HG03045 (cell line): ENCODE data around the gene SOD2.
"Not testable (repeated sequence)": the region's sequence is repeated elsewhere in the genome, so short reads cannot be mapped to it uniquely, and the experiment has no call there.

ENCODE experiments used
- ATAC-seq: cut with Tn5 transposase; IDR thresholded peaks from one replicate; pipeline ENCODE4 v1.9.1; 2021; ENCODE audit warnings: mild to moderate bottlenecking, moderate library complexity; ENCODE audit not compliant: unreplicated experiment

Gene SOD2

GRCh38 chr6:159684013-159684304 is 9.1 kb downstream of the SOD2 start:
- ATAC-seq: no peak

- ATAC-seq: no peak
Measured at GRCh38 chr6:159682810-159683209, 10.2 kb downstream of the SOD2 start.

DNA sequence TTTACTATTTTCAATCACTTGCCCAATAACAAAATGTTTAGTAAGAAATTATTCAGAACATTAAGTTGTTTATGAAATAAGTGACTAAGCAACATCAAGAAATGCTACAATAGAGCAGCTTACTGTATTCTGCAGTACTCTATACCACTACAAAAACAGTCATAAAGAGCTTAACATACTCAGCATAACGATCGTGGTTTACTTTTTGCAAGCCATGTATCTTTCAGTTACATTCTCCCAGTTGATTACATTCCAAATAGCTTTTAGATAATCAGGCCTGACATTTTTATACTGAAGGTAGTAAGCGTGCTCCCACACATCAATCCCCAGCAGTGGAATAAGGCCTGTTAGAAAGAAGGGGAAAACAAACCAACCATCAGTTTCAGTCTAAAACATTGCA is 10.7 kb downstream of the SOD2 start:
- no peak for ATAC-seq

- ATAC-seq: no peak
Measured at GRCh38 chr6:159681191-159681880, 11.7 kb downstream of the SOD2 start.

DNA sequence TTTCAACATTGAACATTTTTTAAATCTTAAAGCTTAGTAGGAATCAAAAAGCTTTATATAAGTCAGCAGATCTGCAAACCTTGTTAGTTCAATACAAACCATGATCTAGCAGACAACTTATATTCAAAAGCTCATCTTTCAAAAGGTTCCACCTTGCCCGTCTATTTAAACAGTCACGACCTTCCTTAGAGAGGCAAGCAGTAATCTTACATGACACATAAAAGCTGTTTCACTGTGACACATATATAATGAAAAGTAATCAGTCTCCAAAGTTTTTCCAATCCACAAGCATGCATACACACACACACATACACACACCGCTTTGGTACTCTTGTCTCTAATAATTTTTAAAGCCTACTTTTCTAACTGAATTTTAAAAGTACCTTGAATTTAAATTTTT is 12.9 kb downstream of the SOD2 start:
- no peak for ATAC-seq

GRCh38 chr6:159679091-159680077 is 13.7 kb downstream of the SOD2 start:
- ATAC-seq: no peak

DNA sequence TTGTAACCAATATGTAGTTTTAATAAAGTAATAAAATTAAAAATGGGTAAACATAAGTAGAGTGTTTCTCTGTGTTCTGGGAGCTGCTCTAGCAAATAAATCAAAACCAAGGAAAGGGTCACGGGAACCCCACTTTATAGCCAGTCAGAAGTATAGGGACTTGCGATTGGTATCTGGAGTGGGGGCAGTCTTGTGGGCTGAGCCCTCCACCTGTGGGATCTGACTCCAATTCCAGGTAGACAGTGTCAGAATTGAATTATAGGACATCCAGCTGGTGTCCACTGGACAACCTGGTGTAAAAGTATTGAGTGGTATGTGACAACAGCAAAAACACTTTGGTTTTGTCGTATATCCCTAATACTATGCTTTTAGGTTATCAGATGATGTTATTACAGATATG is 14.5 kb downstream of the SOD2 start:
- no peak for ATAC-seq

- ATAC-seq: no peak
Measured at GRCh38 chr6:159677506-159678165, 15.4 kb downstream of the SOD2 start.

GRCh38 chr6:159676890-159677505 is 16.0 kb downstream of the SOD2 start:
- ATAC-seq: no peak

DNA sequence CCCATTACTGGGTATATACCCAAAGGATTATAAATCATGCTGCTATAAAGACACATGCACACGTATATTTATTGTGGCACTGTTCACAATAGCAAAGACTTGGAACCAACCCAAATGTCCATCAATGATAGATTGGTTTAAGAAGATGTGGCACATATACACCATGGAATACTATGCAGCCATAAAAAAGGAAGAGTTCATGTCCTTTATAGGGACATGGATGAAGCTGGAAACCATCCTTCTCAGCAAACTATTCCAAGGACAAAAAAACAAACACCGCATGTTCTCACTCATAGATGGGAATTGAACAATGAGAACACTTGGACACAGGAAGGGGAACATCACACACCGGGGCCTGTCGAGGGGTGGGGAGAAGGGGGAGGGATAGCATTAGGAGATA is 16.8 kb downstream of the SOD2 start:
- not testable (repeated sequence) for ATAC-seq

DNA sequence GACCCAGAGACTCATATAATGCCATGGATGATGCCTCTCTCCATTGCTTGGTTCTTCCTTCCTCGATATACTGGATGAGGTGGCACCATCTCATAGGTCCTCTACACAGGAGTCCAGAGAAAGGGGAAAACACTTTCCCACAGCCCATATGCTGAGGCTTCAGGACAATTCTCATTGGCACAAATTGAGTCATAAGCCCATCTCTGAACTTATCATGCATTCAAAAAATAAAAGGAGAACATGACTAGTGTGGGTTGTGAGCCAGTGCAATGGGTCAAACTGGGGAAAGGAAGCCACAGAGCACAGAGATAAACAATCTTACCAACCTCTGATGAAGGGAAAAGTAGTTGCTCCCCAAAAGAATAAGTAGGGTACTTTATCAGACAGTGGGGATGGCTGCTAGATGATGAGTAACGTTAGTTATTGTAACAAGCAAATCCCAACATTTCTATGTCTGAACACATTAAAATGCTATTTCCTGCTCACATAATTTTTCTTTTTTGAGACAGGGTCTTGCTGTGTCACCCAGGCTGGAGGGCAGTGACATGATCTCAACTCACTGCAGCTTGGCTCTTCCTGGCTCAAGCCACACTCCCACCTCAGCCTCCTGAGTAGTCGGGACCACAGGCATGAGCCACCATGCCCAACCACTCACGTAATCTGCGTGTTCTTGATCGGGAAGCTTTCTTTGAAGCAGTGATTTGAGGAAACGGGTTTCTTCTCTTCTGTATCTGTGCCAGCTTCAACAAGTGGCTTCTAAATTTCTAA is 27.0 kb downstream of the SOD2 start:
- no peak for ATAC-seq

DNA sequence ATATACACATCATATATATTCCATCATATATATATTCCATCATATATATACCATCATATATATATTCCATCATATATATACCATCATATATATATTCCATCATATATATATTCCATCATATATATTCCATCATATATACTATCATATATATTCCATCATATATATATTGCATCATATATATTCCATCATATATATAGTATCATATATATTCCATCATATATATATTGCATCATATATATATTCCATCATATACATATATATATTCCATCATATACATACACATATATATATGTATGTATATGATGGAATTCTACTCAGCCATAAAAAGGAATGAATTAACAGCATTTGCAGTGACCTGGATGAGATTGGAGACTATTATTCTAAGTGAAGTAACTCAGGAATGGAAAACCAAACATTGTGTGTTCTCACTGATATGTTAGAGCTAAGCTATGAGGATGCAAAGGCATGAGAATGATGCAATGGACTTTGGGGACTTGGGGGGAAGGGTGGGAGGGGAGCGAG is 29.6 kb downstream of the SOD2 start:
- ATAC-seq: not testable (repeated sequence)

GRCh38 chr6:159661977-159662376 is 31.1 kb downstream of the SOD2 start:
- ATAC-seq: not testable (repeated sequence)

GRCh38 chr6:159655409-159655988 is 37.5 kb downstream of the SOD2 start:
- ATAC-seq: no peak

GRCh38 chr6:159654483-159655098 is 38.5 kb downstream of the SOD2 start:
- no peak for ATAC-seq

DNA sequence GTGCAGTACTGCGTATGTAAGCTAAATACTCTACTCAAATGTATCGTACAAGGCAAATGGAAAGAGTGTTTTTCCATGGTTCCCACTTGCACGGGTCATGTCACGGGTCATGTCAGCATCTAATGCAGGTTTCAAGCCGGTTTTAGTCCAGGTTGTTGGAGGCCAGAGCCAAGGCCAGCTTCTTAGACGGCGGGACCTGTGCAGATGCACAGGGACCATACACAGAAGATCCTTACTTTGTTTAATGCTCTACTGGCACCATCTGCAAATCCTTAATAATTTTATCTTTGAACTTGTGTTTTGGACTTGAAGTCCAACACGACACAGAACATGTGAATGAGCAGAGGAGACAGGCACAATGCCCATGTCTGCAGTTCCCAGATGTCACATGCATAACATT is 42.7 kb downstream of the SOD2 start:
- no peak for ATAC-seq

DNA sequence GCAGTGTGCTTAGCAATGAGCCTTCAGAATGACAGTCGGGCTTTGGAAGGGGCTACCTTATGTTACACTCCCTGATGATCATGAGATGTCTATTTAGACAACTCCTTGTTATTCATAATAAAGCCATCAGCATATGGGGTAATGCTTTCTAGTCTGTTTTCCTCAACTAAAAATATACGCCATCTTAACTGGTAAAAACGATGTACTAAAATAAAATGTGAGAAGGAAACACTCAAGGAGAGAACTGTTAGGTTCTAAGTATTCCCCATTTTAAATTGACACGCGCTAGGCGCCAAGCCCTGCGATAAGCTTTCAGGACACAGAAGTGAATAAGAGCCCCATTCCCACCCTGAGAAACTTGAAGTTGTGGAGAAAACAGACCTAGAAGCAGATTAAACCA is 43.6 kb downstream of the SOD2 start:
- ATAC-seq: no peak

GRCh38 chr6:159646733-159647132 is 46.3 kb downstream of the SOD2 start:
- no peak for ATAC-seq

GRCh38 chr6:159646116-159646515 is 46.9 kb downstream of the SOD2 start:
- no peak for ATAC-seq

GRCh38 chr6:159645640-159646039 is 47.4 kb downstream of the SOD2 start:
- no peak for ATAC-seq
